Effector memory CD4-positive, alpha-beta T cell (primary cell): Measurements from ENCODE around the gene EPHB6.
A peak's percentile ranks its signal among the peaks of the same experiment; 100 is the strongest.

Experiments
- DNase-seq, 3 donors: peaks; one replicate each; pipeline ENCODE4 v3.0.0-alpha.2; 2020
- H3K27ac ChIP-seq: 2 replicates; pipeline ENCODE4 v1.7.0; 2013; ENCODE audit warnings: mild to moderate bottlenecking, low read length, moderate library complexity; ENCODE audit not compliant: insufficient read depth, poor library complexity, severe bottlenecking
- H3K27me3 ChIP-seq: replicated peaks from 2 replicates; pipeline ENCODE4 v1.7.0; 2013; ENCODE audit warnings: mild to moderate bottlenecking, low read length; ENCODE audit not compliant: insufficient read depth, control insufficient read depth, poor library complexity, severe bottlenecking
- H3K36me3 ChIP-seq: 2 replicates; pipeline ENCODE4 v1.7.0; 2013; ENCODE audit warnings: mild to moderate bottlenecking, low read length, moderate library complexity; ENCODE audit not compliant: control insufficient read depth, insufficient read depth
- H3K4me1 ChIP-seq: 2 replicates; pipeline ENCODE4 v1.7.0; 2013; ENCODE audit warnings: low read length, mild to moderate bottlenecking; ENCODE audit not compliant: control insufficient read depth, insufficient read depth, poor library complexity, severe bottlenecking
- H3K4me3 ChIP-seq: 2 replicates; pipeline ENCODE4 v1.7.0; 2013; ENCODE audit warnings: low read length, low read depth, mild to moderate bottlenecking; ENCODE audit not compliant: insufficient read depth, poor library complexity, severe bottlenecking
- H3K9me3 ChIP-seq: 2 replicates; pipeline ENCODE4 v1.7.0; 2013; ENCODE audit warnings: mild to moderate bottlenecking, low read length, moderate library complexity; ENCODE audit not compliant: control insufficient read depth

EPHB6 gene

DNA sequence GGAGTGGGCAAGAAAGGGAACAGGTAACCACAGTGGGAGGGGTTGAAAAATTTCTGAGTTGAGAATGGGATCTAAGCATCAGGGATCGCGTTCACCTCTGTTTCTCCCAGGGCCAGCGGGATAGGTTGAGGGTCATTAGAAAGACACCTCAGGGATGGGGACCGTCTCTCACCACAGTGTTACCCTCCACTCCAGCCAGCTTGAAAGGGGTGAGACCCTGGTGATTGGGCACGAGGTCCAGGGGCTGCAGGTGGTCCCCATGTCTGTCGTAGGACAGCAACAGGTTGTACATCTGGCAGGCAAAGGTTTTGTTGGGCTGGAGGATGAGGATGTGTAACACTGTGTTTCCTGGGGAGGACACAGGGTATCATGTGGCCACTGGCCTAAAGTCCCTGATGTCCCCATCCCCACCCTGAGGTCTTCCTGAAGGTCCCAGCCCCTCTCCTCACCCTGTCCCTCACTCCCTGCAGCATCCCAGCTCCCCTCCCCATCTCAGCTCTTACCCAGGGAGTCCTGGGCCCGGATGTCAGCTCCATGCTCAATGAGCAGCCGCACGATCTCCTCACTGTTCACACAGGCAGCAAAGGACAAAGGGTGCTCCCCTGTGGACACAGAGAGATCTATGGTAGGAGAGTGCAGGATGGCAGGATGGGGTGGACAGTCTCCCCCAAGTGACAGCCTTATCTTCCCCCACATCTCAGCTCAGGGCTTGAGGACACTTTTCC lies 21.5 kb downstream of the EPHB6 start:
- DNase-seq, result no peak
- Histone ChIP-seq H3K27ac (no peak overlapping the region), H3K4me3 (no peak overlapping the region), H3K9me3 (no peaks in the 10 kb centered on the region), H3K4me1 (no peaks in the 10 kb centered on the region), H3K36me3 (no peaks in the 10 kb centered on the region), H3K27me3 (no peaks in the 10 kb centered on the region)

DNA sequence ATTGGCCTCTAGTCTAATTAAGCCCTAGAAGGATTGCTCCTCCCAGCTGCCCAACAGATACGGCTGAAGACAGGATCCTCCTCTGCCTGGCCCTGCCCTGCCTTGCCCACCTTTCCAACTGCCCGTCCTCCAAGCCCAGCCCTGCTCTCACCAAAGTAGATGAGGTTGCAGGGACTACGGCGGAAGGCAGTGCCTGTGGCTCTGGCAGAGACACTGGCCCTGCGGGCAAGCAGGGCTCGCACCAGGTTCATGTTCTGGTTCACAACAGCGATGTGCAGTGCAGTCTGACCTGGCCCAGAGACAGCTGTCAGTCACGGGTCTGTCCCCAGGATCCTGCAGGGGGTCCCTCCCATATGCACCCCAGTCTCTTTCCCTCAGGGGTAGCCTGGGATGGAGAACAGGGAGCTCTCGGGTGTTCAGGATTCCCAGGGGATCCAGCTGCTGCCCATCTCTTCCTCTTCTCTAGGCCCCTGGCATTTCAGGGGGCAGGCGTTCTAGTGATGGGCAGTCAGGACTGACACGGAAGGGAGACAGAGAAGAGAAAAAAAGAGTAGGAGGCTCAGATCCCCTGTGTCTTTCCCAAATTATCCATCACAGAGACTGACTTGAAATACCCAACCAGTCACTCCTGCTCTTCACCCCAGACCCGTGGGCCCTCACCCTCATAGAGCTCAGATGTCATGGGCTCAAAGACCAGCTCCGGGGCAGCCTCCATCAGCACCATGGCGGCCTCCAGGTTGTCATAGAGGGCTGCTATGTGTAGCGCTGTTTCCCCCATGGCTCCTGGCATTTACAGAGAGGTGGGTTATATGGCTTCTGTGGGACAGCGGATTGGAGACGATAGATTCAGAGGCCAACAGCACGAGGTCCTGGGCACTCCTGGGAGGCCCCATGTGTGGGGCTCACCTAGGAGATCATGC lies 22.4 kb downstream of the EPHB6 start:
- Histone ChIP-seq H3K27ac (no peak overlapping the region), H3K27me3 (no peaks in the 10 kb centered on the region), H3K36me3 (no peaks in the 10 kb centered on the region), H3K4me3 (no peak overlapping the region), H3K4me1 (no peaks in the 10 kb centered on the region), H3K9me3 (no peaks in the 10 kb centered on the region)
- no peak for DNase-seq

DNA sequence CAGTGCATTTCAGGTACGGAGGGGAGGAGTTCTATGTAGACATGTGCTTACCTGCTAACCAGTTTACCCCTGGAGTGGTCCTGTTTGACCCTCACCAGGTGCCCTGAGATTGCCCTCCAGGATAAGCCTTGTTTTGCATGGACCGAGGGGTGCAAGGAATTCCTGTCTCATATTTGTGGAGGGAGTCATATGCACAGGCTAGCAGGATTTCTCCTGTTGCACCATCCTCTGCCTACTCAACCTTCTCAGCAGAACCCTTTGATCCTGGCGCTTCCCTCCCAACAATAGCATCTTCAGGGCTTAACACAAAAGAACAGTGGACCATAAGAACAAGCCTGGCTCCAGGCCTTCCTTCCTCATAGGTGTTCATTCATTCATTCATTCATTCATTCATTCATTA lies 23.4 kb downstream of the EPHB6 start:
- DNase-seq, result no peak
- Histone ChIP-seq H3K36me3 (no peaks in the 10 kb centered on the region), H3K9me3 (no peaks in the 10 kb centered on the region), H3K4me3 (no peak overlapping the region), H3K4me1 (no peaks in the 10 kb centered on the region), H3K27me3 (no peaks in the 10 kb centered on the region), H3K27ac (no peak overlapping the region)

DNA sequence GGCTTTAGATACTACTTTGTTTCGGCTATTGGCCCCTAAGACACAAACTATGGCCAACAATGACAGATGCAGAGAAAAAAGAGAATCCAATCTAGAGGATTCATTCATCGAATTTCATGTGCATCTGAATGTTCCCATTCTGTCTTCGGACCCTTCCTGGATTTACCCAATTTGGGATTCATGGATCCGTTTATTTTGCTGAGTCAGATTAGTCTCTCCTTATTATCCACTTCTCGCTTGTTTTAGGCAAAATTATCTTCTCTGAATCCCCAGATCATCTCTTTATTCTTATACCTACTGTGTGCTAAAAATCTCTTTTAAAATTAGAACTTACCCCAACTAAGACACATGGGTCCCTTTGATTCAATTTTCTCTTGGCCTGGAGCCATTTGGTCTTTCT lies 24.2 kb downstream of the EPHB6 start:
- Histone ChIP-seq H3K27me3 (no peaks in the 10 kb centered on the region), H3K36me3 (no peaks in the 10 kb centered on the region), H3K9me3 (no peaks in the 10 kb centered on the region)

DNA sequence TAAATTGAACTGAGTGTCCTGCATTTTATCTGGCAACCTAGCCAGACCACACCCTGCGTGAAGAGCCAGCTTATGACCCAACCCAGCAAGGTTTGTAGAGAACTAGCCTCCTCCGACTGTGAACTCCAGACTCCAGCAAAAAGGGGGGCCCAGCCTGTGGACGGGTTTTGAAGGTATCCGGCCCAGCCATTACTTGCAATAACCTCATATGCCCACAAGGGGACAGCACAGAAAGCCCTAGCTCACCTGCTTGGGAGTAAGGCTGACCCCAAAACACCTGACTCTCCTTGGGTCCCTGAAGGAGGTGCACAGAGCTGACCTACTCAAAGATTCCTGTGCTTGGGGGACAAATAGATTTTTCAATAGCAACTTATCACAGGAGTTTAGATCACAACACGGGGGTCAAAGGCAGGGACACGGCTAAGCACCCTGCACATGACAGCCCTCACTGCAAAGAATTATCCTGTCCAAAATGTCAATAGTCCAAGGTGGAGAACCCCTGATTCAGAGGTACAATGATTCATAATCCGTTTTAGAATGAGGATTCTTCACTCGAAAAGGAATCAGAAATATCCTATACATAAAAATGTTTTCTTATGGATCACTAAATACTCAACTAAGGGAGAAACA lies 26.1 kb downstream of the EPHB6 start:
- H3K36me3 ChIP-seq, result no peaks in the 10 kb centered on the region
- no peak overlapping the region for H3K27ac ChIP-seq
- H3K9me3 ChIP-seq, result no peaks in the 10 kb centered on the region
- DNase-seq, result peak in 2 of 3 donors; percentile 11 to 20
- H3K4me3 ChIP-seq, result no peak overlapping the region
- no peaks in the 10 kb centered on the region for H3K27me3 ChIP-seq
- no peaks in the 10 kb centered on the region for H3K4me1 ChIP-seq

More for the DNA sequence above, 24.2 kb downstream of the EPHB6 start:
- Histone ChIP-seq H3K4me3 (no peak overlapping the region), H3K4me1 (no peaks in the 10 kb centered on the region), H3K27ac (no peak overlapping the region)
- DNase-seq, result no peak

DNA sequence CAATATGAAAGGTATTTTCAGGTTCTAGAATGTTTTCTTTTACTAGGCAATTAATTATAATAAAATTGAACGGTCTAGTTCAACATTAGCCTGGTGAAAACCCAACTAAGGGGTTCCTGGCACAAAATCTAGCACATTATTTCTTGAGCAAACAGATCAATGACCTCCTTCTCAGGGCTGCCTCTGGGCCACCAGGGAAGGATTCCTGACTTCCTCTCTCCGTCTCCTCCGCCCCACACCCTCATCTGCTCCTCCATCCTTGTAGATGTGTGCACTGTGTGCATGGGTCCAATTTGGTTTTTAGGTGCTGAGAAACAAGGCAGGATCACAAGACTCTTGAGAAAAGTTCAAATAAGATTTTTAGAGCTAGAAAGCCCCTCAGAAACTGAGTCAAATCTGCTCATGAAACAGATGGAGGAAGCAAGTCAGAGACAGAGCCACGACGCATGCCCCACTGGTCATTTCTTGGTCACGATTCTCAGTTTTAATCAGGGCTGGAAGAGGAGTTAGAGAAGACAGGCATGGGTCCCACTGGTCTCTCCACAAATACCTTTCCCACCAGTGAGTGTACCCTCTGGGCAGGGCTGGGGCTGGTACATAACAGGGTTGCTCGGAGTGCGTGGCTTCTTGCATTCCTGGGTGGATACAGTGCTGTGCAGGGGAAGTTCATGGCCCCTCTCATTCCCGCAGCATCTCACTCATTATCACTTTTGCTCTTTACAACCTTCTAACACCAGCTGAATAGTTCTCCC lies 26.9 kb downstream of the EPHB6 start:
- Histone ChIP-seq H3K36me3 (no peaks in the 10 kb centered on the region), H3K4me1 (no peaks in the 10 kb centered on the region), H3K27ac (no peak overlapping the region), H3K4me3 (no peak overlapping the region), H3K27me3 (no peaks in the 10 kb centered on the region), H3K9me3 (no peaks in the 10 kb centered on the region)
- no peak for DNase-seq

DNA sequence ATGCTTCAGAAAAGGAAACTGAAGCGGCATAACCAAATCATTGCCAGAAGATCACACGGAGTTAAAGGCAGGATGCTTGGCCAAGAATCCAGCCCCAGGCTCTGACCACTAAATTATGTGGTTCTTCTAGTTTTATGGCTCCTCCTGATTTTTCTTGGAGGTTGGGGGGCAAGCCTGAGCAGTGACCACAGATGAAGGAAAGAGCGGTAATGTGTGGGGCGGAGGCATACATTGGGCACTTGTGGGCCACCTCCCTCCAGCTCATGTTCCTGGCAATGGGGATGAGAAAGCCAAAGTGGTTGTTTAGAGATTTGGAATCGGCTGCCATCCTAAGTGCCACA lies 27.4 kb downstream of the EPHB6 start:
- Histone ChIP-seq H3K9me3 (no peaks in the 10 kb centered on the region), H3K36me3 (no peaks in the 10 kb centered on the region), H3K4me1 (no peaks in the 10 kb centered on the region), H3K4me3 (no peak overlapping the region), H3K27me3 (no peaks in the 10 kb centered on the region), H3K27ac (no peak overlapping the region)
- no peak for DNase-seq

DNA sequence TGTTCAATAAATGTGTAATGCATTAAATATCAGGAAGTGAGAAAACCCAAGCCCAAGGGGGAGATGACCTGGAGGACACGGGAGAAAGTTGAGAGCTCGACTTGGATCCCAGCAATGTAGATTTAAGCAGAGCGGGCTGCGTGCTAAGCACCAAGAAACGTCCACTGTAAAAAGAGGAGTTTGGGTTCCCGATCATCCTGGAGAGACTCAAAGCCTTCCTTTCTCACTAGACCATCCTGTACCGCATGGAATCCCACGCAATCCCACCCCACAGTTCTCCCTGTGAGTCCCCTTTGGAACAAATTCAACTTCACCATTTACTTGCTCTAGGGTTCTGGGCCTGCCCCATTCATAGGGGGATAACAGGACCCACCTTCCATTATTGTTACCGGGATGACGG lies 28.3 kb downstream of the EPHB6 start:
- Histone ChIP-seq H3K4me3 (no peak overlapping the region), H3K27ac (no peak overlapping the region), H3K9me3 (no peaks in the 10 kb centered on the region), H3K27me3 (no peaks in the 10 kb centered on the region), H3K36me3 (no peaks in the 10 kb centered on the region), H3K4me1 (no peaks in the 10 kb centered on the region)
- no peak for DNase-seq

DNA sequence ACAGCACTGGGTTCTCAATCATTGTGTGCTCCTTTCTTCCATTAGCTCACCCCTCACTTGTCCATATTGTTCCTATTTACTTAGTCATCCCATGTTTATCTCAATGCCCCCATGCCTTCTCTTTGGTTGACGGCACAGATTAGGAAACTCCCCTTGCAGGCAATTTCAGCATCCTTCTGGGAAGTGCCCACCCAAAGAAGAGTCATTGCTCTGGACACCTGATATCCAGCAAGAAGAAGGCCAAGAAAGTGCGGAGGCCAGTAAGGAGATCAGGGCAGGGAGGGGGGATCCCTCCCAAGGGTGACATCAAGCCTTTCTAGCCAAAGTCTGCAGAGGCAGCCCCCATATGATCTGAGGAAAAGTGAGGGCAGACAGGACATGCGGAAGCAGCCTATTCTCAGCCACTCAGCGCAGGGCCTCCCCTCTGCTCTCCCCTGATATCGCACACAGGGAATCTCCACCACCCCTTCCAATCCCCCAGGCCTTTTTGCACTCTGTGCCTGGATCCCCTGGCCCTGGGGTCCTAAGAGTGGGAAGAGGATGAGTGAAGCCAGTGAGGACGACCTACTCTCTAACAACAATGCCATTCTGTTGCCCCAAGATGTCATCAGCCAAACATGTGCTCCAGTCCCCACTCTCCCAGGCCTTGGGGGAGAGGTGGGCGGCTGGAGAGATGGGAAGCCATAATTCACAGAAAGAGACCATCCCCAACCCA lies 28.9 kb downstream of the EPHB6 start:
- Histone ChIP-seq H3K36me3 (no peaks in the 10 kb centered on the region), H3K27ac (no peak overlapping the region), H3K9me3 (no peaks in the 10 kb centered on the region), H3K4me3 (no peak overlapping the region), H3K4me1 (no peaks in the 10 kb centered on the region), H3K27me3 (no peaks in the 10 kb centered on the region)
- no peak for DNase-seq
